HepG2 (cell line): ENCODE measurements around the gene LAMB2. TPM values are rescaled to one million over a fixed set of nuclear protein-coding genes. Genes with fewer than 3 reads are reported as not detected.

Experiments used
- ATRX ChIP-seq: sonication (generic); formaldehyde crosslinking; IDR thresholded peaks from 2 replicates; pipeline ENCODE4 v1.4.0; 2020; ENCODE audit warnings: missing genetic modification reagents, borderline replicate concordance
- NKX3-1 ChIP-seq: sonication (generic); formaldehyde crosslinking; IDR thresholded peaks from 2 replicates; pipeline ENCODE4 v1.5.0; 2020; ENCODE audit warnings: missing genetic modification reagents
- NR1H2 ChIP-seq: sonication (generic); formaldehyde crosslinking; IDR thresholded peaks from 2 replicates; pipeline ENCODE4 v1.8.1; 2022; ENCODE audit warnings: low read depth, missing genetic modification reagents, borderline replicate concordance
- NR2F2 ChIP-seq: IDR thresholded peaks from 2 replicates; pipeline ENCODE4 v1.6.1; 2012; ENCODE audit warnings: low read depth, inconsistent platforms, borderline replicate concordance
- NRL ChIP-seq: sonication (generic); formaldehyde crosslinking; IDR thresholded peaks from 2 replicates; pipeline ENCODE4 v1.5.0; 2020; ENCODE audit warnings: missing genetic modification reagents, mild to moderate bottlenecking, moderate library complexity, borderline replicate concordance
- SALL1 ChIP-seq: sonication (generic); formaldehyde crosslinking; IDR thresholded peaks from 2 replicates; pipeline ENCODE4 v1.8.0; 2022; ENCODE audit warnings: mild to moderate bottlenecking, missing genetic modification reagents
- YY1 ChIP-seq: IDR thresholded peaks from 2 replicates; pipeline ENCODE4 v1.6.1; 2011; ENCODE audit warnings: low read length, low read depth, moderate library complexity, mild to moderate bottlenecking; ENCODE audit not compliant: insufficient read depth, insufficient replicate concordance
- ZFAT ChIP-seq: sonication (generic); formaldehyde crosslinking; conservative IDR thresholded peaks from 2 replicates; pipeline ENCODE4 v1.8.1; 2023; ENCODE audit warnings: missing genetic modification reagents, inconsistent platforms
- ZNF12 ChIP-seq: sonication (generic); formaldehyde crosslinking; IDR thresholded peaks from 2 replicates; pipeline ENCODE4 v1.5.0; 2020; ENCODE audit warnings: missing genetic modification reagents
- ZNF24 ChIP-seq: fragments of 450-650 bp; IDR thresholded peaks from 2 replicates; pipeline ENCODE4 v1.6.1; 2017; ENCODE audit warnings: antibody characterized with exemption, mild to moderate bottlenecking
- ZNF678 ChIP-seq: sonication (generic); formaldehyde crosslinking; IDR thresholded peaks from 2 replicates; pipeline ENCODE4 v1.4.0; 2020; ENCODE audit warnings: mild to moderate bottlenecking, missing genetic modification reagents
- polyA plus RNA-seq, 8 experiments: library from polyadenylated mRNA; depleted of rRNA in 3 of 8; stranded (reverse) in 7 of 8; unstranded in 1 of 8; fragments of >200 nt; fragmentation: Illumina TruSeq in 4 of 8; extraction: Trizol in 4 of 8; gene quantifications; 2 replicates each; pipeline versions ENCODE4 v1.2.1 to v1.2.3, GENCODE V29; 2011 to 2016; ENCODE audit warnings: low read depth in 4 of 8, missing spikeins in 1 of 8, mixed read lengths in 1 of 8; ENCODE audit not compliant: insufficient read depth in 1 of 8
- total RNA-seq, 5 experiments: library from RNA; depleted of rRNA; stranded (reverse); fragments of >200 nt; fragmentation: Illumina TruSeq; extraction: Trizol; gene quantifications; 2 replicates each; pipeline ENCODE4 v1.2.3, GENCODE V29; 2016; ENCODE audit warnings: low read depth in 1 of 5
- TF ChIP-seq, protein P1 (sequence below): sonication (generic); formaldehyde crosslinking; IDR thresholded peaks from 2 replicates; pipeline ENCODE4 v1.4.0; 2020; ENCODE audit warnings: missing genetic modification reagents
- TF ChIP-seq, protein P2 (sequence below): sonication (generic); formaldehyde crosslinking; IDR thresholded peaks from 2 replicates; pipeline ENCODE4 v1.4.0; 2020; ENCODE audit warnings: missing genetic modification reagents, mild to moderate bottlenecking, borderline replicate concordance
- TF ChIP-seq, protein P3 (sequence below): sonication (generic); formaldehyde crosslinking; conservative IDR thresholded peaks from 2 replicates; pipeline ENCODE4 v1.4.0; 2020; ENCODE audit warnings: mild to moderate bottlenecking, missing genetic modification reagents, moderate library complexity
- TF ChIP-seq, protein P4 (sequence below): IDR thresholded peaks from 2 replicates; pipeline ENCODE4 v1.6.1; 2012; ENCODE audit warnings: inconsistent platforms
- TF ChIP-seq, protein P5 (sequence below): sonication (generic); formaldehyde crosslinking; IDR thresholded peaks from 2 replicates; pipeline ENCODE4 v1.9.0; 2021; ENCODE audit warnings: missing genetic modification reagents, borderline replicate concordance

Gene LAMB2
- total and polyA plus RNA-seq, 2 of the 13 experiments (the other 11 are each of a cell fraction or from before 2014, with no cell fraction given): 208 to 443 TPM

DNA sequence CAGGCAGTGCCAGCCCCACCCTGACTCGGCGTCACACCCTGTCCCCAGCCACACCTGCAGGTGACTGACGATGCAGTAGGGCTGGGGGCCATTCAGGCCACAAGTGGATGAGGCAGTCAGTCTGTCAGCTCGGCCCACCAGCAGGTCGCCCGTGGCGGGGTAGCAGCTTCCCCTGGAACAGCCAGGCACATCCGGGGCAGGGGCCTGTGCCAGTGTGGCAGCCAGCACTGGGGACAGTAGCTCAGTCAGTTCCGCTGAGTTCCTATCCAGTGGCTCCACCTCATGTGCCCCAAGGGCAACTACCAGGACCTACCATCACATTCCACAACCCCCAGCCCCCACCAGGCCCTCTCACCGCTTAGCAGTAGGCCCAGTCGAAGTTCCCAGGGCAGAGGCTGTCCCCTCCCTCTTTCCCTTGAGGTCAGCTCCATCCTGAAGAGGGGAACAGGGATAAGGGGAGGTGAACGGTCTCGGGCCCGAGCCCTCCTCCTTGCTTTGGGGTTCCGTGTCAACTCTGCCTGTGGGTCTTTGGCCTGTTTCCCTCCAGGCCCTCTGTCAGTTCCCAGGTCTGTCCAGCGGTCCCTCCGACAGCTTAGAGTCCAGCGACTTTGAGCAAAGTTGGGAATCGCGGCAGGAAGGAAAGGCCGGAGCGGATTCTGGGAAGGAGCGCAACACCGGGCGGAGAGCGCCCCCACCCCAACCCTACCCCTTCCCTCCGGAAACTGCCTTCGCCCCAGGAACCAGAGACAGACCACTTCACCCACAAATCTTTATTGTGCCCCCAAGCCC is at the start of gene LAMB2 (continued):
- TF ChIP-seq, protein P1, sequence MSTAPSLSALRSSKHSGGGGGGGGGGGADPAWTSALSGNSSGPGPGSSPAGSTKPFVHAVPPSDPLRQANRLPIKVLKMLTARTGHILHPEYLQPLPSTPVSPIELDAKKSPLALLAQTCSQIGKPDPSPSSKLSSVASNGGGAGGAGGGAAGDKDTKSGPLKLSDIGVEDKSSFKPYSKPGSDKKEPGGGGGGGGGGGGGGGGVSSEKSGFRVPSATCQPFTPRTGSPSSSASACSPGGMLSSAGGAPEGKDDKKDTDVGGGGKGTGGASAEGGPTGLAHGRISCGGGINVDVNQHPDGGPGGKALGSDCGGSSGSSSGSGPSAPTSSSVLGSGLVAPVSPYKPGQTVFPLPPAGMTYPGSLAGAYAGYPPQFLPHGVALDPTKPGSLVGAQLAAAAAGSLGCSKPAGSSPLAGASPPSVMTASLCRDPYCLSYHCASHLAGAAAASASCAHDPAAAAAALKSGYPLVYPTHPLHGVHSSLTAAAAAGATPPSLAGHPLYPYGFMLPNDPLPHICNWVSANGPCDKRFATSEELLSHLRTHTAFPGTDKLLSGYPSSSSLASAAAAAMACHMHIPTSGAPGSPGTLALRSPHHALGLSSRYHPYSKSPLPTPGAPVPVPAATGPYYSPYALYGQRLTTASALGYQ: no peak
- peak; percentile 68 for TF ChIP-seq YY1
- no peak for TF ChIP-seq NR1H2 (CRISPR knock-in tag)
- TF ChIP-seq NKX3-1: no peak
- no peak for TF ChIP-seq ZNF678 (CRISPR knock-in tag)
- TF ChIP-seq NRL (CRISPR knock-in tag): no peak; the same call in none of the 2 replicates
- peak; percentile 66 for TF ChIP-seq SALL1 (CRISPR knock-in tag)
- TF ChIP-seq, protein P2, sequence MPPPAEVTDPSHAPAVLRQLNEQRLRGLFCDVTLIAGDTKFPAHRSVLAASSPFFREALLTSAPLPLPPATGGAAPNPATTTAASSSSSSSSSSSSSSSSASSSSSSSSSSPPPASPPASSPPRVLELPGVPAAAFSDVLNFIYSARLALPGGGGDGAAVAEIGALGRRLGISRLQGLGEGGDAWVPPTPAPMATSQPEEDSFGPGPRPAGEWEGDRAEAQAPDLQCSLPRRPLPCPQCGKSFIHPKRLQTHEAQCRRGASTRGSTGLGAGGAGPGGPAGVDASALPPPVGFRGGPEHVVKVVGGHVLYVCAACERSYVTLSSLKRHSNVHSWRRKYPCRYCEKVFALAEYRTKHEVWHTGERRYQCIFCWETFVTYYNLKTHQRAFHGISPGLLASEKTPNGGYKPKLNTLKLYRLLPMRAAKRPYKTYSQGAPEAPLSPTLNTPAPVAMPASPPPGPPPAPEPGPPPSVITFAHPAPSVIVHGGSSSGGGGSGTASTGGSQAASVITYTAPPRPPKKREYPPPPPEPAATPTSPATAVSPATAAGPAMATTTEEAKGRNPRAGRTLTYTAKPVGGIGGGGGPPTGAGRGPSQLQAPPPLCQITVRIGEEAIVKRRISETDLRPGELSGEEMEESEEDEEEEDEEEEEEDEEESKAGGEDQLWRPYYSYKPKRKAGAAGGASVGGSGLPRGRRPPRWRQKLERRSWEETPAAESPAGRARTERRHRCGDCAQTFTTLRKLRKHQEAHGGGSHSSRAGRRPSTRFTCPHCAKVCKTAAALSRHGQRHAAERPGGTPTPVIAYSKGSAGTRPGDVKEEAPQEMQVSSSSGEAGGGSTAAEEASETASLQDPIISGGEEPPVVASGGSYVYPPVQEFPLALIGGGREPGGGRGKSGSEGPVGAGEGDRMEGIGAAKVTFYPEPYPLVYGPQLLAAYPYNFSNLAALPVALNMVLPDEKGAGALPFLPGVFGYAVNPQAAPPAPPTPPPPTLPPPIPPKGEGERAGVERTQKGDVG (CRISPR knock-in tag): no peak
- TF ChIP-seq NR2F2: no peak
- TF ChIP-seq, protein P3, sequence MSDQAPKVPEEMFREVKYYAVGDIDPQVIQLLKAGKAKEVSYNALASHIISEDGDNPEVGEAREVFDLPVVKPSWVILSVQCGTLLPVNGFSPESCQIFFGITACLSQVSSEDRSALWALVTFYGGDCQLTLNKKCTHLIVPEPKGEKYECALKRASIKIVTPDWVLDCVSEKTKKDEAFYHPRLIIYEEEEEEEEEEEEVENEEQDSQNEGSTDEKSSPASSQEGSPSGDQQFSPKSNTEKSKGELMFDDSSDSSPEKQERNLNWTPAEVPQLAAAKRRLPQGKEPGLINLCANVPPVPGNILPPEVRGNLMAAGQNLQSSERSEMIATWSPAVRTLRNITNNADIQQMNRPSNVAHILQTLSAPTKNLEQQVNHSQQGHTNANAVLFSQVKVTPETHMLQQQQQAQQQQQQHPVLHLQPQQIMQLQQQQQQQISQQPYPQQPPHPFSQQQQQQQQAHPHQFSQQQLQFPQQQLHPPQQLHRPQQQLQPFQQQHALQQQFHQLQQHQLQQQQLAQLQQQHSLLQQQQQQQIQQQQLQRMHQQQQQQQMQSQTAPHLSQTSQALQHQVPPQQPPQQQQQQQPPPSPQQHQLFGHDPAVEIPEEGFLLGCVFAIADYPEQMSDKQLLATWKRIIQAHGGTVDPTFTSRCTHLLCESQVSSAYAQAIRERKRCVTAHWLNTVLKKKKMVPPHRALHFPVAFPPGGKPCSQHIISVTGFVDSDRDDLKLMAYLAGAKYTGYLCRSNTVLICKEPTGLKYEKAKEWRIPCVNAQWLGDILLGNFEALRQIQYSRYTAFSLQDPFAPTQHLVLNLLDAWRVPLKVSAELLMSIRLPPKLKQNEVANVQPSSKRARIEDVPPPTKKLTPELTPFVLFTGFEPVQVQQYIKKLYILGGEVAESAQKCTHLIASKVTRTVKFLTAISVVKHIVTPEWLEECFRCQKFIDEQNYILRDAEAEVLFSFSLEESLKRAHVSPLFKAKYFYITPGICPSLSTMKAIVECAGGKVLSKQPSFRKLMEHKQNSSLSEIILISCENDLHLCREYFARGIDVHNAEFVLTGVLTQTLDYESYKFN (CRISPR knock-in tag): peak; percentile 50
- no peak for TF ChIP-seq ZFAT
- no peak for TF ChIP-seq ZNF24
- TF ChIP-seq ATRX (CRISPR knock-in tag): no peak
- TF ChIP-seq ZNF12: no peak
- TF ChIP-seq, protein P4, sequence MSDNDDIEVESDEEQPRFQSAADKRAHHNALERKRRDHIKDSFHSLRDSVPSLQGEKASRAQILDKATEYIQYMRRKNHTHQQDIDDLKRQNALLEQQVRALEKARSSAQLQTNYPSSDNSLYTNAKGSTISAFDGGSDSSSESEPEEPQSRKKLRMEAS: peak; percentile 40
- TF ChIP-seq, protein P5, sequence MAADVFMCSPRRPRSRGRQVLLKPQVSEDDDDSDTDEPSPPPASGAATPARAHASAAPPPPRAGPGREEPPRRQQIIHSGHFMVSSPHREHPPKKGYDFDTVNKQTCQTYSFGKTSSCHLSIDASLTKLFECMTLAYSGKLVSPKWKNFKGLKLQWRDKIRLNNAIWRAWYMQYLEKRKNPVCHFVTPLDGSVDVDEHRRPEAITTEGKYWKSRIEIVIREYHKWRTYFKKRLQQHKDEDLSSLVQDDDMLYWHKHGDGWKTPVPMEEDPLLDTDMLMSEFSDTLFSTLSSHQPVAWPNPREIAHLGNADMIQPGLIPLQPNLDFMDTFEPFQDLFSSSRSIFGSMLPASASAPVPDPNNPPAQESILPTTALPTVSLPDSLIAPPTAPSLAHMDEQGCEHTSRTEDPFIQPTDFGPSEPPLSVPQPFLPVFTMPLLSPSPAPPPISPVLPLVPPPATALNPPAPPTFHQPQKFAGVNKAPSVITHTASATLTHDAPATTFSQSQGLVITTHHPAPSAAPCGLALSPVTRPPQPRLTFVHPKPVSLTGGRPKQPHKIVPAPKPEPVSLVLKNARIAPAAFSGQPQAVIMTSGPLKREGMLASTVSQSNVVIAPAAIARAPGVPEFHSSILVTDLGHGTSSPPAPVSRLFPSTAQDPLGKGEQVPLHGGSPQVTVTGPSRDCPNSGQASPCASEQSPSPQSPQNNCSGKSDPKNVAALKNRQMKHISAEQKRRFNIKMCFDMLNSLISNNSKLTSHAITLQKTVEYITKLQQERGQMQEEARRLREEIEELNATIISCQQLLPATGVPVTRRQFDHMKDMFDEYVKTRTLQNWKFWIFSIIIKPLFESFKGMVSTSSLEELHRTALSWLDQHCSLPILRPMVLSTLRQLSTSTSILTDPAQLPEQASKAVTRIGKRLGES (CRISPR knock-in tag): no peak
